PC-3 (cell line): ENCODE measurements around the gene ARHGEF26. TPM values are rescaled to one million over a fixed set of nuclear protein-coding genes. Genes with fewer than 3 reads are reported as not detected.

ENCODE experiments used
- ATAC-seq: fragments of 200-7000 bp; cut with Tn5 transposase; 2 replicates; pipeline ENCODE4 v1.9.1; 2020; ENCODE audit warnings: mild to moderate bottlenecking, moderate library complexity
- BruUV-seq: library from RNA; stranded (reverse); fragments of 400-500 nt; replicated peaks from 2 replicates; lab custom pipeline; 2021; lab: Mats Ljungman, UMichigan
- CTCF ChIA-PET: fragments of 300-600 bp; sonication (Branson Sonifier 250); formaldehyde crosslinking; loops from one replicate; lab custom pipeline; 2022; ENCODE audit warnings: antibody characterized with exemption; lab: Charles Lee
- POLR2A ChIA-PET: fragments of 300-600 bp; sonication (Branson Sonifier 250); formaldehyde crosslinking; loops from one replicate; lab custom pipeline; 2022; ENCODE audit warnings: antibody characterized with exemption; ENCODE audit not compliant: unreplicated experiment; lab: Charles Lee
- DNase-seq: peaks from one replicate; pipeline ENCODE4 v3.0.0-alpha.2; 2015
- H2AFZ ChIP-seq: fragments of 300-600 bp; sonication (generic); 2 replicates; pipeline ENCODE4 v1.6.0; 2016; ENCODE audit warnings: antibody characterized with exemption, low read length
- H3F3A ChIP-seq: fragments of 300-600 bp; sonication (generic); one replicate; pipeline ENCODE4 v1.6.0; 2017; ENCODE audit warnings: antibody characterized with exemption, low read length, control low read depth, mild to moderate bottlenecking; ENCODE audit not compliant: unreplicated experiment
- H3K27ac ChIP-seq: fragments of 300-600 bp; sonication (generic); 2 replicates; pipeline ENCODE4 v1.5.1; 2016; ENCODE audit warnings: mild to moderate bottlenecking, low read length
- H3K27me3 ChIP-seq: fragments of 300-600 bp; sonication (generic); 2 replicates; pipeline ENCODE4 v1.6.1; 2016; ENCODE audit warnings: low read length, mixed read lengths
- H3K36me3 ChIP-seq: fragments of 300-600 bp; sonication (generic); 2 replicates; pipeline ENCODE4 v1.6.1; 2016; ENCODE audit warnings: low read depth, mixed run types, low read length, mixed read lengths
- H3K4me1 ChIP-seq: fragments of 300-600 bp; sonication (generic); 2 replicates; pipeline ENCODE4 v1.5.1; 2016; ENCODE audit warnings: low read length; ENCODE audit not compliant: insufficient read depth
- H3K4me2 ChIP-seq: fragments of 300-600 bp; sonication (generic); 2 replicates; pipeline ENCODE4 v1.6.0; 2016; ENCODE audit warnings: low read length
- H3K4me3 ChIP-seq: fragments of 300-600 bp; sonication (generic); 2 replicates; pipeline ENCODE4 v1.5.1; 2016; ENCODE audit warnings: mild to moderate bottlenecking, low read length, mixed read lengths
- H3K79me2 ChIP-seq: fragments of 300-600 bp; sonication (generic); 2 replicates; pipeline ENCODE4 v1.6.1; 2017; ENCODE audit warnings: low read length, mixed read lengths
- H3K9ac ChIP-seq: fragments of 300-600 bp; sonication (generic); 2 replicates; pipeline ENCODE4 v1.6.0; 2016; ENCODE audit warnings: mild to moderate bottlenecking, low read length
- H3K9me2 ChIP-seq: fragments of 300-600 bp; sonication (generic); replicated peaks from 2 replicates; pipeline ENCODE4 v1.6.1; 2016; ENCODE audit warnings: mixed run types, low read length, mixed read lengths
- H3K9me3 ChIP-seq: fragments of 300-600 bp; sonication (generic); 2 replicates; pipeline ENCODE4 v1.6.1; 2016; ENCODE audit warnings: low read length, mixed read lengths
- H4K20me1 ChIP-seq: fragments of 300-600 bp; sonication (generic); 2 replicates; pipeline ENCODE4 v1.6.1; 2016; ENCODE audit warnings: low read length, mixed read lengths
- CTCF ChIP-seq: fragments of 300-600 bp; sonication (generic); conservative IDR thresholded peaks from 2 replicates; pipeline ENCODE4 v1.5.1; 2017; ENCODE audit warnings: antibody characterized with exemption, low read depth, mild to moderate bottlenecking, low read length
- EZH2 ChIP-seq: fragments of 300-600 bp; sonication (generic); IDR thresholded peaks from one replicate; pipeline ENCODE4 v1.6.1; 2017; ENCODE audit warnings: antibody characterized with exemption, mild to moderate bottlenecking, low read length; ENCODE audit not compliant: unreplicated experiment
- EZH2phosphoT487 ChIP-seq: fragments of 300-600 bp; sonication (generic); IDR thresholded peaks from 2 replicates; pipeline ENCODE4 v1.6.1; 2018; ENCODE audit warnings: mild to moderate bottlenecking, antibody characterized with exemption, low read length, borderline replicate concordance
- intact Hi-C: fragments of 100-400 bp; cut with micrococcal nuclease; formaldehyde crosslinking; loops from 2 replicates; pipeline ENCODE4 v1.9.0; 2023
- total RNA-seq: library from RNA; depleted of rRNA; stranded (reverse); fragments of >200 nt; gene quantifications from 2 replicates; pipeline ENCODE4 v1.2.3, GENCODE V29; 2014

Gene ARHGEF26
- total RNA-seq, 1 experiment from 2014 or later, result 5.0 TPM

- H3K36me3 ChIP-seq, result no peaks in the 10 kb centered on the region
- BruUV-seq, result no TSS peak
- no peaks in the 10 kb centered on the region for H4K20me1 ChIP-seq
- no peak for ATAC-seq
- no peak overlapping the region for H3K9ac ChIP-seq
- no peaks in the 10 kb centered on the region for H3K4me1 ChIP-seq
- no peak overlapping the region for H3K4me3 ChIP-seq
- DNase-seq, result no peak
- no peak for TF ChIP-seq CTCF
- no peak for TF ChIP-seq EZH2phosphoT487
- TF ChIP-seq EZH2, result no peak
- ChIA-PET CTCF (no interaction called here), POLR2A (no interaction called here)
- intact Hi-C loops, result no loop called here
- H3K4me2 ChIP-seq, result no peak overlapping the region
- H3K9me2 ChIP-seq, result no peaks in the 10 kb centered on the region
- H3K27me3 ChIP-seq, result no peaks in the 10 kb centered on the region
- H3K79me2 ChIP-seq, result no peaks in the 10 kb centered on the region
- no peak overlapping the region for H3K27ac ChIP-seq
- H3F3A ChIP-seq, result no peaks in the 10 kb centered on the region
- no peak overlapping the region for H2AFZ ChIP-seq
- H3K9me3 ChIP-seq, result no peaks in the 10 kb centered on the region
Observed at GRCh38 chr3:154170300-154170699, 49.1 kb downstream of the ARHGEF26 start.

GRCh38 chr3:154175041-154175440, 53.9 kb downstream of the ARHGEF26 start:
- intact Hi-C loops, result no loop called here
- Histone ChIP-seq H3K9me3 (no peaks in the 10 kb centered on the region), H3K4me3 (no peak overlapping the region), H3K4me1 (no peaks in the 10 kb centered on the region), H3K9ac (no peak overlapping the region), H3K79me2 (no peaks in the 10 kb centered on the region), H3K4me2 (no peak overlapping the region), H3K36me3 (no peaks in the 10 kb centered on the region), H3K27ac (no peak overlapping the region), H3K27me3 (no peaks in the 10 kb centered on the region), H3K9me2 (no peaks in the 10 kb centered on the region), H2AFZ (no peak overlapping the region), H3F3A (no peaks in the 10 kb centered on the region), H4K20me1 (no peaks in the 10 kb centered on the region)
- BruUV-seq, result no TSS peak
- ChIA-PET POLR2A (no interaction called here), CTCF (no interaction called here)
- TF ChIP-seq EZH2phosphoT487 (no peak), CTCF (no peak), EZH2 (no peak)
- DNase-seq (no peak), ATAC-seq (no peak)

GRCh38 chr3:154176036-154176435, 54.8 kb downstream of the ARHGEF26 start:
- BruUV-seq, result no TSS peak
- no peak overlapping the region for H3K27ac ChIP-seq
- ATAC-seq (no peak), DNase-seq (no peak)
- H3K4me3 ChIP-seq, result no peak overlapping the region
- no peak for TF ChIP-seq EZH2phosphoT487
- no peak for TF ChIP-seq CTCF
- TF ChIP-seq EZH2, result no peak
- H3K9me2 ChIP-seq, result no peaks in the 10 kb centered on the region
- no peaks in the 10 kb centered on the region for H3K79me2 ChIP-seq
- no peak overlapping the region for H2AFZ ChIP-seq
- H3K4me2 ChIP-seq, result no peak overlapping the region
- H3K27me3 ChIP-seq, result no peaks in the 10 kb centered on the region
- intact Hi-C loops, result no loop called here
- H4K20me1 ChIP-seq, result no peaks in the 10 kb centered on the region
- no peaks in the 10 kb centered on the region for H3K9me3 ChIP-seq
- H3K9ac ChIP-seq, result no peak overlapping the region
- no peaks in the 10 kb centered on the region for H3K4me1 ChIP-seq
- ChIA-PET CTCF (no interaction called here), POLR2A (no interaction called here)
- no peaks in the 10 kb centered on the region for H3K36me3 ChIP-seq
- H3F3A ChIP-seq, result no peaks in the 10 kb centered on the region
